Frontal cortex (tissue), 4 donors: ENCODE measurements around the gene TRMT1. TPM values are rescaled to one million over a fixed set of nuclear protein-coding genes. Genes with fewer than 3 reads are reported as not detected.
"Not testable (repeated sequence)": the region's sequence is repeated elsewhere in the genome, so short reads cannot be mapped to it uniquely, and the experiment has no call there.

ENCODE experiments used
- DNase-seq, 2 donors: peaks; one replicate each; pipeline ENCODE4 v3.0.0; 2012; ENCODE audit warnings: low spot score in 2 of 2
- FAIRE-seq: peaks from 2 replicates; lab custom pipeline; 2012; peaks lifted over from hg19 to GRCh38; lab: Jason Lieb, UNC
- total RNA-seq: library from RNA; depleted of rRNA; stranded (reverse); fragments of >200 nt; gene quantifications from one replicate; pipeline ENCODE4 v1.2.3, GENCODE V29; 2014
- donor health status: control.
- donor health status: control.
- donor health status: control.

Gene TRMT1
- 17.9 TPM for total RNA-seq

DNA sequence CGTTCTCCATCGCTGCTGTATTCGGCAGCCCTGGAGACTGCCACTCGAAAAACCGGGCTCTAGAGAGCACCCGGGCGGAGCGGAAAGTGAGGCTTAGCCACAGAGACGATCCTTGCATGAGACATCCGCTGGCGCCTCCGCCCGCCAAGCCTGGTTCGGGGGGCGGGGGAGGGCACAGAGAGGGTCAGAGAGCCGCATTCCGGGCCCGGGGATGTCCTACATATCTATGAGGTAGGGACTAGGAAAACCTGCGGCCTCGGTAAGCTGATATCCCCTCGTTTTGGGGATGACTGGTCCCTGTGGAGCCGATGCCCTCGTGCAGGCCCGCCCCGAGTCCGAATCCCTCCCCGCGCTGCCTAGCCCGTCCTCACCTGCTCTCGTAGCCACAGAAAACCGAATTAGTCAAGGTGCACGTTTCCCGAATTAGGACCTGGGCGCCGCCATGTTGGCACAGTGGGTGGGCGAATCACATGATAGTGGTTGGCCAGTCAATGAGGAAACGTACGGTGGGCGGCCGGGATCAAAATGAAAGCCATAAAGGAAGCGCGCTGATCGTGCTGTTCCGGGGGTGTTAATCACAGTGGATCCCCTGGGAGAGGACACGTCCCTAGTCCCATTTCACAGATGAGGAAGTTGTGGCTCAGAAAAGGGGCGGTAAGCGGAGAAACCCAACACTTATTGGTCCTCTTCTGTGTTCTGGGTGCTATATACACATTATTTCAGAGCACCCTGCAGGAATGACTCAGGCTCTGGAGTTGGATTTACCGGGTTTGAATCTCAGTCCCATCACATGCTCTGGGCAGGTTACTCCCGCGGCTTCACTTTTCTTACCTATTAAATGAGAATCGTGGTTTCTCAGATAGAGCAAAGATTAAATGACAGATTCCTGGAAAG lies at the start of gene TRMT1:
Gene TRMT1 (minus strand): TSS at position 459 of the 894 bp plus-strand sequence. CDS start 341 bp downstream, at position 118.
- DNase-seq (peak; percentile 88 to 90), FAIRE-seq (no peak)

DNA sequence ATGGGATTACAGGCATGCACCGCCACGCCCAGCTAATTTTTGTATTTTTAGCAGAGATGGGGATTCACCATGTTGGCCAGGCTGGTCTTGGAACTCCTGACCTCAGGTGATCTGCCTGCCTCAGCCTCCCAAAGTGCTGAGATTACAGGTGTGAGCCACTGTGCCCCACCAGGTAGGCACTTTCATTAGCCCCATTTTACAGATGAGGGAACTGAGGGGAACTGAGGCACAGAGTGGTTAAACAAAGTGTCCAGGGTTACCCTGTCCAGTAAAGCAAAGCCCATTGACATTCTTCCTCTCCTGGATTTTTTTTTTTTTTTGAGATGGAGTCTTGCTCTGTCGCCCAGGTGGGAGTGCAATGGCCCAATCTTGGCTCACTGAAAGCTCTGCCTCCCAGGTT lies 49.6 kb upstream of the TRMT1 start:
- not testable (repeated sequence) for FAIRE-seq, DNase-seq

DNA sequence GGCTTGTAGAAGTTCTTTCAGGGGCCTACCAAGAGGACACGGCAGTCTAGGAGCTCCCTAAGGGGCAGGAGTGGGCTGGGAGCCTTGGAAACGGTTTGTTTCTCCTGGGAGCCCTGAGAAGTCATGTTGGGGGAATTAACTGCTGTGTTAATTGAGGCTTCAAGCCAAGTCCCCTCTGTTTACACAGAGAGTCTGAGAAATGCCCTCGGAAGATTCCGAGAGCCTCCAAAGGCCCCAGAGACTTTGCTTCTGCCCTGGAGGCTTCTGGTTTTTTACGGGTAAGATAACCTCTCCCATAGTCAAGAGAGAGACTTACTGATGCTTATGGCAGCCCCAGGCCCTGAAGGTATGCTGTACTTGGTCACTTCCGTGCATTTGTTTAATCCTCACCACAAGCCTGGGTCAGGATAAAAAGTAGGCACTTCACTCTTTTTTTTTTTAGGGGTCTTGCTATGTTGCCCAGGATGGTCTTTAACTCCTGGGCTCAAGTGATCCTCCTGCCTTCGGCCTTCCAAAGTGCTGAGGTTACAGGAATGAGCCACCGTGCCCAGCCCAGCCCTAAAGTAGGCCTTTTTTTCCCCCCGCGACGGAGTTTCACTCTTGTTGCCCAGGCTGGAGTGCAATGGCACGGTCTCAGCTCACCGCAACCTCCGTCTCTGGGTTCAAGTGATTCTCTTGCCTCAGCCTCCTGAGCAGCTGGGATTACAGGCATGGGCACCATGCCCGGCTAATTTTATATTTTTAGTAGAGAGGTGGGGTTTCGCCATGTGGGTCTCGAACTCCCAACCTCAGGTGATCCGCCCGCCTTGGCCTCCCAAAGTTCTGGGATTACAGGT lies 48.8 kb upstream of the TRMT1 start:
- FAIRE-seq, result no peak
- no peak for DNase-seq

DNA sequence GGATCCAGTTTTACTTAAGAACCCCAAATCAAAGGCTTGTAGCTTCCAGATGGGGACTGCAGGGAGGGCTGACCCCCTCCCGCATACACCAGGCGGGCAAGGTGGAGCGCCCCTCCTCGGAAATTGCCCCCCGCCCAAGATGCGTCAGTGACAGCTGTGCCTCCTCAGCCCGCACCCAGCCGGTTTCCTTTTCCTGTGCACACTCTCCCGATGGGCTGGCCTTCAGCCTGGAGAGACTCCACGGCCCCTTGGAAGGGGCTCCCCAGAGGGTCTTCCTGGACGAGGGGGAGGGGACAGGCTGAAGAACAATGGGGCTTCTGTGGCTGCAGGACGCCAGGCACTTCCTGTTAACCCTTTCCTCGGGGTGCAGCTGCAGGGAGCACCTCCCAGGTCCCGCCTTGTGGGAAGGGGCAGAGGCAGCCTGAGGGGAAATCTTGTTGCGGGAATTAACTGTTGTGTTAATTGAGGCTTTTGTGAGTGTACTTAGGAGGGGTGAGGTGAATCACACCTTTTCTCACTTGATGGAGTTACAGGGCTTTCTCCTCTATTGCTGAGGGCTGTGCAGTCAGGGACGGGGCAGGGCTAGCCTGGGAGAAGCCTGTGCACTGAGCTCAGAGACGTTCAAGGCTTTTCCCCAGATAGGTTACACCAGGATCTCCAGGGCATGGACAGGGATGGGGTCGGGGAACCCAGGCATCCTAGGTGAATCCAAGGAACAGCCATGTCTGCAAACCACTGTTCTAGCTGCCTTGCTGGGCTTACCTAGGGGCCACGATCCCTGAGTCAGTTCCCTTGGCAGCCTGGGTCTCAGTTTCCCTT lies 48.0 kb upstream of the TRMT1 start:
- no peak for FAIRE-seq

DNA sequence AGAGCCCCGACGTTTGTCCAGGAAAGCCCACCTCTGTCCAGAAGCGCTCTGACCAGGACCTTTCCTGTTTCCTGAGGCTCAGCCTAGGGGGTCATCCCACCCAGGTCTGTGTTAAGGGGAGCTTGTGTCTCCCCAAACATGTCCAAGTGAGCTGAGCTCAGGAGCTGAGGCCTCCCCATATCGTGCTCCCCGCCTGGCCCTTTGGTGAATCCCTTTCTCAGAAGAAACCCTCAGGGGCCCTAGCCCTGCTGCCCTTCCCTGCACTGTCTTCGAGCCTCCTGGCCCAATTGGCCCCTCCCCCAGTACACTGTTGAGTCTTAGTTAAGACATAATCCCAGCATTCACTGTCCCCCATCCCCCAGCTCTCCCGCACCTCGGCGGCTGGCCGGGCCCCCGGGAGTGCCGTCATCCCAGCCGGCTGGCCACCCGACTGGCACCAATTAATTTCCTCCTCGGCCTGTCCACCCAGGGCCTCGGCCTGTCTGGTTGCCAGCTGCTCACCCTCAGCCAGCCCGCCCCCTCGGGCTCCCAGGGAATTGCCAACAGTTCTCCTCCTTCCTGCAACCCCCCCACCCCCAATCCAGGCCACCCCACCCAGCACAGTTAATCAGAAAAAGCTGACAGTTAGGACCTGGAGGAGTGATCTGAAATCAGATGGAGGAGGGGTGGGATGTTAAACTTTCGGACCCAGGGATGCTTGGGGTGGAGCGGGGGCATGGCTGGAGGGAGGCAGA lies 47.2 kb upstream of the TRMT1 start:
- FAIRE-seq (no peak), DNase-seq (peak; percentile 52 to 66)

More for the DNA sequence above, 48.0 kb upstream of the TRMT1 start:
- DNase-seq, result no peak

DNA sequence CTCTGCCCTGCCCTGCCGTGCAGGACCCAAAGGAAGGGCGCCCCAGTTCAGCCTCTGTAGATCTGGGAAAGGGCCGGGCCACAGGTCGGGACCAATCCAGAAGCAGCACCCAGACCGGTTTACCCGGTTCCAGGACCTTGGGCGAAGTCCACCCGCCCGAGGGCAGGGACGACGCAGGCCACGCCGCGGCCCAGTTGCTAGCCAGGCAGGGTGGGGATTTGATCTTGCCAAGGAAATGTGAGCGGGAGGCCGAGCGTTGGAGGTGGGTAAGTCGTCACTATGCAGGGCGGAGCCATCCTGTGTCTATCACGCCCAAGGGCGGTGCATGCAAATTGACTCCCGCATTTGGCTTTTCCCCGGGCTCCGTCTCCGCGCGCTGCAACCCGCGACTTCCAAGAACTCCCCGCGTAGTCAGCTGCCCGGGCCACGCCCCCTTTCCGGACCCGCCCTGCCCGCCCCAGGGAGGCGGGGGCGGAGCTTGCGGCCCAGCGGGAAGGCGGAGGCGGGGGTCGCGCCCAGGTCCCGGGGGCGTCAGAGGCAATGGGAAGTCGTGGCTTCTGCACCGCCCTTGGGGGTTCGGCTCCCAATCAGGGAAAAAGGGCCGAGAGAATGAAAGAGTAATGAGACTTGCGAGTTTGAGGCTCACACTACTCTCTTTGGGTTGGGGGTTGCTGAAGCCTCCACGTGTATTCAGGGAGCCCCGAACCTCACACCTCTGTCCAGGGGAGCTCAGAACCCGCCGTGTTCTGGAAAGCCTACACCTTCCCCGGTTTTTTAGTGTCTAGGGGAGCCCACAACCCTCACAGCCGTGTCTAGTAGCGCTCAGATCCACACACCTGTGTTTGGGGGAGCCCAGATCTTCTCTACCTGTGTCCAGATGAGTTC lies 46.4 kb upstream of the TRMT1 start:
- FAIRE-seq (no peak), DNase-seq (peak; percentile 79 to 90)

DNA sequence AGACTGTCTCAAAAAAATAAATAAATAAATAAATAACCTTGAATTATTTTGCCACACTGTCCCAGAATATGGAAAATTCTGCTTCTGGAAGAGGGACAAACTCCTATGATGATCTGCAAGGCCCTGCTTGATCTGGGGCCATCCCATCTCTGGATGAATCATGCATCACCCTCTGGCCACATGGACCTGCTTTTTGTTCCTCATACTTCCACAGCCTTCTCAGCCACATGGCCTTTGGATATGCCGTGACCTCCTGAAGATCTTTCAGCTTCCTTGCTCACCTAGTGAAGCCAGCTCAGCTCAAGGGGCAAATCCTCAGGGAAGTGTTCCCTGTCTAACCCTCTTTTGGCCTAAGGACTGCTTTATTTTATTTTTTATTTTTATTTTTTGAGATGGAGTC lies 44.0 kb upstream of the TRMT1 start:
- FAIRE-seq, result no peak

DNA sequence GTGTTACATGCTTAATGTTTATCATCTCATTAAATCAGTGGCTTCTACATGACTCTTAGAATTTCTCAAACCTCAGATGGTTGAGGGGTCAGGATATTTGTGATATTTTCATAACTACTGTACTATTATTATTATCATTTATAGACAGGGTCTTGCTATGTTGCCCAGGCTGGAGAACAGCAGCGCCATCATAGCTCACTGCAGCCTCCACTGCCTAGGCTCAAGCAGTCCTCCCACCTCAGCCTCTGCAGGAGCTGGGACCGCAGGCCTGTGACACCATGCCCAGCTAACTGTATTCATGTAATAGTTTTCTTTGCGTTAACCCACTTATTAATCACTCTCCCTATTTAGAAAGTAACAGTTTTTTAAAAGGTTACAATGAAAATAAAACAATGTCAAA lies 43.2 kb upstream of the TRMT1 start:
- DNase-seq, result no peak
- no peak for FAIRE-seq

More for the DNA sequence above, 44.0 kb upstream of the TRMT1 start:
- DNase-seq, result no peak

DNA sequence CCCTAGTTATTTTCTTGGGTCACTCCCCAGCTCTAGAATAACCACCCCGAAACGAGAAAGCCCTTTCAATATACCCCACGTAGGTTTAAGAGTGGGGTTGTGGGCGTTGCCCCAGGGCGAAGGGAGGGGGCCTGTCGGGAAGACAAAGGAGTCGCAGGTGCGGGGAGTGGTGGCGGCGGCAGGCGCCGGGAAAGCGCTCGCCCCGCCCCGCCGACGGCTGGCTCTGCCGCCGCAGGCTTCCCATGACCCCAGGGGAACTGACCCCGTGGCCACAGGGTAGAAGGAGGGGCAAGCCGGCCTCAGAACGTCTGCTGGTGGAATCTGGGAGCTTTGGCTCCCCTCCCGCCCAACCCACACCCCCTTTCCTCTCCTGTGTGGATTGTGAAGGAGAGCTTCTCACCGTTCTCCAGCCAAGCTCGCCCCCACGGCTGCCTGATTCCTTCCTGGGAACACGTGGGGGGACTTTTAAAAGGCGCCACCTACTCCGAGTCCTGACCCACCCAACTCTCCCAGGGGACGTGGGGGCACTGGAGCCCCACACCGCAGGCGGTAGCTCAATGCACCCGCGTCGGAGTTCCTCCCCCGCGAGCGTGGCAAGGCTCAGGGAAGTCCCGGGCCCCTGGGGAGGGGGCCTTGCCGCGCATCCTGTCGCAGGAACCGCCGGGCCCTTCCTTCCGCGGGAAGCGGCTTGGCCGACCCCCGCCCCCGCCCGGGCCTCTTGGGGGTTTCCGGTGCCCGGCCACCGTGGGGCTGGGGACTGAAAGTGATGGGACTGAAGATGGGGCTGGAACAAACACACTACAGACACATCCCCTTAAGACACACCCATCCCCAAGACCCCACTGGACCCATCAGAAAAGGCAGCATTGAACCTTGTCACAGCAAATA lies 39.2 kb upstream of the TRMT1 start:
- FAIRE-seq (no peak), DNase-seq (peak; percentile 55 to 71)

DNA sequence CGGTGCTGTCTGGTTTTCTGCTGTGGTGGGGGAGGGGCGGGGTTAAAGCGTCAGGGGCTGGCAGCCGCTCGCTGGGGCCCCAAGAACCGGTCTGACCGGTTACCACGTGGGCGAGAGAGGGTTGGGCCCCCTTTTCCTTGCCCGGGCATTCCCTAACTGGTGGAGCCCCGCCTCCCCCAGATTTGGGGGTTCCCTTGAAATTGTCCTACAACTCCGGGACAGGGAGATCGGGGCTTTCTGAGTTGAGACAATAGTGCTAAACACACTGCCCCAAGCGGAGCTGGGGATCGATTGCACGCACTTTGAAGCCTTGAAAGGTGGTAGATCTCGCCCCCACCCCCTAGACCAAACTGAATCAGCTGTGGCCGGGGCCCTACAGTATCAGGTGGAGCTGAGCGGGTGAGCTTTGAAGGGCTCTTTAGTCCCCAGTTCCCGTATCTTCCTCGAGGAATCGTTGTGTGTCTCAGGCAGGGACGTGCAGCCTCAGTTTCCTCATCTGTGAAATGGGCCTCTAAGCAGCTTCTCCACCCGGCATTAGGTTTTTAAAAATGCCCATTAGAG lies 38.5 kb upstream of the TRMT1 start:
- DNase-seq, result no peak
- FAIRE-seq, result no peak

DNA sequence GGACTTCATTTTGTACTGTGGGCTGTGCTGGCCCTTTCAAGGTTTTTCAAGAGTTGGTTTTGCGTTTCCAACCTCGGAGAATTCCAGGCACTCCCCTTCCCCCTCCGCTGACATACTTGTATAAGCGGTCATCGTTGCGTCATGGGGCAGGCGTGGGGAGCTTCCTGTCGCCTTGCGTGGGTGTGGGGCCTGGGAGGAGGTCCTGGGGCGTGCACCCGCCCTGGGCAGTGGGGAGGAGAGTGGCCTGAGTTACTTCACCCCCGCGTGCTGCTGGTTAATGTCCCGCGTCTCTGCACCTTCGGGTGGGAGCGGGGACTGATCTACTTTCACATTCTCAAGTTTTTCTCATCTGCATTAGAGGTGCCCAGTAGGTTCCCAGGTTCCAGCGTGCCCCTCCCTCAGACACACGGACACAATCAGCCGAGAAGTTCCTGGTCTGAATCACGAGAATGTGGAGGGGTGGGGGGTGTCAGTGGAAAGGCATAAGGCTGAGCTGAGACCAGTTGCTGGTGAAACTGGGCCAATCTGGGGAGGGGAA lies 37.8 kb upstream of the TRMT1 start:
- DNase-seq, result no peak
- FAIRE-seq, result no peak

DNA sequence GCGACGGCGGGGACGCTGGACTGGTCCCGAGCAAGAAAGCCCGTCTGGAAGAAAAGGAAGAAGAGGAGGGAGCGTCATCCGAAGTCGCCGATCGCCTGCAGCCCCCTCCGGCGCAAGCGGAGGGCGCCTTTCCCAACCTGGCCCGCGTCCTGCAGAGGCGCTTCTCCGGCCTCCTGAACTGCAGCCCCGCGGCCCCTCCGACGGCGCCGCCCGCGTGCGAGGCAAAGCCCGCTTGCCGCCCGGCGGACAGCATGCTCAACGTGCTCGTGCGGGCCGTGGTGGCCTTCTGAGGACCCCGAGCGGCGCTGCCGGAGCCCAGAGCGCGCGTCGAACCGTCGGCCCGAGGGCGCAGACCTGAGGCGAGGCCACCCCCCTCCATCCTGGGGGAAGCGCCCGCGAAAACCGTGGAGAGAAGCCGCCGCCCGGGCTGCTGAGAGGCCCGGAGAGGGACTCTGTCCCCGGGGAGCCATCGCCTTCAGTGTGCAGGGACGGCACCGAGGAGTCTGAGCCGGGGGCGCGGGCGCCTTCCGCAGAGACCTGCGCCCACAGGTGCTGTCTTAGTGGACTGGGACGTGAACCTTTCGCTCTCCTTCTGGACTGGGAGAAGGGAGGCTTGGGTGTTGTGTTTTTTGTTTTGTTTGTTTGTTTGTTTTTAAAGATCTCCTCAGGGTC lies 37.2 kb upstream of the TRMT1 start:
- no peak for DNase-seq
- no peak for FAIRE-seq

DNA sequence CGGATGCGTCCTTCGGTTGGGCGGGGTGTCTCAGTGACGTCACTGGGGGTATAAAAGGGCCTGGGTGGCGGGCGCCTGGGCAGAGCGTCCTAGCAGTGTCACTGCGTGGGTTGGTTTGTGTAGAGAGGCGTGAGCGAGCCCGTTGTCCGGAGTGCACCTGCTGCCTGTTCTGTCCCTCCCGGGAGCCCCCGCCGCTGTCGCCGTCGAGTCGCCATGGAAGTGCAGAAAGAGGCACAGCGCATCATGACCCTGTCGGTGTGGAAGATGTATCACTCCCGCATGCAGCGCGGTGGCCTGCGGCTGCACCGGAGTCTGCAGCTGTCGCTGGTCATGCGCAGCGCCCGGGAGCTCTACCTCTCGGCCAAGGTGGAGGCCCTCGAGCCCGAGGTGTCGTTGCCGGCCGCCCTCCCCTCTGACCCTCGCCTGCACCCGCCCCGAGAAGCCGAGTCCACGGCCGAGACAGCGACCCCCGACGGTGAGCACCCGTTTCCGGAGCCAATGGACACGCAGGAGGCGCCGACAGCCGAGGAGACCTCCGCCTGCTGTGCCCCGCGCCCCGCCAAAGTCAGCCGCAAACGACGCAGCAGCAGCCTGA lies 36.5 kb upstream of the TRMT1 start:
- DNase-seq (peak; percentile 92 to 99), FAIRE-seq (no peak)

DNA sequence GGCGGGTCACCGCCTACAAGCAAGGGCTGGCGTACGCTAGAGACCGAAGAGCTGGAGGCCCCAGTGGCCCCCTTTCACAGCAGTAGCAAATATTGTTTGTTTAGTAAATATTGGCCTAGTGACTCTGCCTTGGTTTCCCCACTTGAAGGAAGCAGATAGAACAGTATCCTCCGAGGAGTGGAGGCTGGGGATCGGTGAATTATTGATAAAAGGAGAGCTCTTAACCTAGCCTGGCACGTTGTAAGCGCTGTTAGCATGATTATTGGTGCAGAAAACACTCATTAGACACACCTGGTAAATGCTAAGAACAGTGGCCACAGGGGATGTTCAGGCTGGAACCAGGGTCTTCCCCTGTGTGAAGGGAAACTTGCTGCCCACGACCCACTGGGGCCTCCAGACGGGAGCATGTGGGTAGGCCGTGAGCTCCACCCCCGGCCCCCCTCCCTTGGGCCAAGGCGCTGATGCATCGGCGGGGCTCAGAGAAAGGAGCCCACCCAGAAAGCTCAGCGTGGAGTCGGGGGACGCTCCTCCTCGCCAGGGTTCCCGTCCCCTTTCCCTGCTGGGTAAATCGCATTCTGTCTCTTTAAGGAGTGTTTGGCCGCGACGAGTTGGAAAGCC lies 35.9 kb upstream of the TRMT1 start:
- FAIRE-seq (no peak), DNase-seq (no peak)

DNA sequence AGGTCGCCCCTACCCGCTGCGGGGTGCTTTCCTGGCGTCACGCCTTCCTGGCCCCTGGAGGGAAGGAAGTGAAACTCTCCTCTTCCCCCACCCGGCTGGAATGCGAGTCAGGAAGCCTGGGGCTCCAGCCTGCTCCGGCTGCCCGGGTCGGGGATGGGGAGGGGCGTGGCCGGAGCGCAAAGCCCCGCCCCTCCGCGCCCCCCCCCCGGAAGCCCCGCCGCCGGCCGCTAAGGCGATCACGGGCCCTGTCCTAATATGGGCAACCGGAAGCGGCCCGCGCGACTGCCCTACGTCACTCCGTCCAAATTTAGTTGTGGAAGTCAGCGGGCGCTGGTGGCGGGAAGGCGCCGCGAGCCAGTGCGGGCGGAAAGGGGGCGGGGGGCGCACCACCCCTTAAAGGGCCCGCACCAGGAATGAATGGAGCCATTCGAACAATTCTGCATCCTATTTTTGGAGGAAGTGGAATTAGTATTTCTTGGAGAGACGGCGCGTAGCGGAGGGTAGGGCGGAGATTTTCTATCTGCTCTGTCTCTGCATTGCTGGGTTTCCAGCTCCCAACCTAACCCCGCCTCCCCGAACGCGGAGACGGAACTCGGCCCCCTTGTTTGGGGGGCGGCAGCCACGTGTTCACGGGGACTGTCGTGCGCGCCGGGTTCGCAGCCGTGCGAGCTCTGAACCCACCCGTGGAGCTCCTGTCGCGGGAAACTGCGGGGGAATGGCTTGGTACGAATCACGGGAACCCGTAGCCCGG lies 35.2 kb upstream of the TRMT1 start:
- DNase-seq (peak; percentile 95 to 98), FAIRE-seq (no peak)
